Transverse colon (tissue), 4 donors: ENCODE measurements around the gene TBL1XR1. TPM values are rescaled to one million over a fixed set of nuclear protein-coding genes. Genes with fewer than 3 reads are reported as not detected.

Experiments used
- DNase-seq: peaks from one replicate; pipeline ENCODE4 v3.0.0-alpha.2; 2019
- H3K27ac ChIP-seq, 4 donors: fragments of 200-600 bp; sonication (generic); 2 replicates each; pipeline ENCODE4 v1.5.1; 2016 to 2018; ENCODE audit warnings: inconsistent platforms in 4 of 4
- H3K27me3 ChIP-seq: fragments of 200-600 bp; sonication (generic); 2 replicates; pipeline ENCODE4 v1.5.1; 2017; ENCODE audit warnings: inconsistent platforms
- H3K36me3 ChIP-seq, 4 donors: fragments of 200-600 bp; sonication (generic); 2 replicates each; pipeline ENCODE4 v1.5.1; 2017 to 2019; ENCODE audit warnings: inconsistent platforms in 4 of 4
- H3K4me1 ChIP-seq, 4 donors: fragments of 200-600 bp; sonication (generic); 2 replicates each; pipeline ENCODE4 v1.5.1; 2017 to 2020; ENCODE audit warnings: inconsistent platforms in 4 of 4
- H3K4me3 ChIP-seq, 4 donors: fragments of 200-600 bp; sonication (generic); 1 replicate in 1 of 4; 2 replicates in 3 of 4; pipeline versions ENCODE4 v1.5.1 to v1.6.1; 2017 to 2019; ENCODE audit warnings: inconsistent platforms in 4 of 4
- H3K9me3 ChIP-seq, 2 donors: fragments of 200-600 bp; sonication (generic); 2 replicates each; pipeline ENCODE4 v1.5.1; 2017 to 2019; ENCODE audit warnings: inconsistent platforms in 2 of 2
- CTCF ChIP-seq, 5 experiments: fragments of 200-600 bp in 3 of 5; fragments of 450-650 bp in 2 of 5; sonication (generic) in 3 of 5; IDR thresholded peaks; 1 replicate in 2 of 5; 2 replicates in 3 of 5; pipeline ENCODE4 v1.5.1; 2016 to 2017; ENCODE audit warnings: antibody characterized with exemption in 5 of 5, inconsistent platforms in 3 of 5, mild to moderate bottlenecking in 2 of 5, moderate library complexity in 1 of 5
- EP300 ChIP-seq: sonication (generic); formaldehyde crosslinking; IDR thresholded peaks from one replicate; pipeline ENCODE4 v1.6.1; 2017; ENCODE audit warnings: antibody characterized with exemption, low read depth
- POLR2A ChIP-seq: fragments of 450-650 bp; IDR thresholded peaks from one replicate; pipeline ENCODE4 v1.6.1; 2016; ENCODE audit warnings: antibody characterized with exemption, mild to moderate bottlenecking, moderate library complexity
- POLR2AphosphoS5 ChIP-seq, 3 donors: sonication (generic); formaldehyde crosslinking; IDR thresholded peaks; one replicate each; pipeline ENCODE4 v1.6.1; 2016; ENCODE audit warnings: antibody characterized with exemption in 3 of 3
- WGBS, 2 donors: methylation state at CpG; one replicate each; pipeline ENCODE4 v1.1.5; 2018; ENCODE audit warnings: low coverage in 1 of 2; 5-methylcytosine and 5-hydroxymethylcytosine counted together
- in situ Hi-C, 4 donors: fragments of 200-750 bp; cut with MboI; loops; one replicate each; pipeline versions ENCODE4 v1.15.0 to v1.15.1; 2017; ENCODE audit warnings: low sequenced_read_pairs in 3 of 4, low pct_ligation_motif_present in 1 of 4, low pct_unique_long_range_greater_than_20kb in 1 of 4
- intact Hi-C: fragments of 100-400 bp; cut with DNase I; formaldehyde crosslinking; loops from one replicate; pipeline ENCODE4 v1.15.1; 2023; ENCODE audit warnings: low total_unique reads
- total RNA-seq, 4 donors: library from RNA; depleted of rRNA; stranded (reverse); fragments of >200 nt; gene quantifications; one replicate each; pipeline ENCODE4 v1.1.0, GENCODE V29; 2016

Gene TBL1XR1
- total RNA-seq, 4 donors from 2014 or later, result 39.4 to 131 (median 68.1) TPM

- peak; percentile 88 for DNase-seq
- in situ Hi-C loops (loop anchor here in 1 of 4 donors (25.0 kb wide), 1 partner anchor 876 kb away; no protein-coding TSS in a partner anchor), intact Hi-C loops (no loop called here)
- H3K27me3 ChIP-seq, result no peaks in the 10 kb centered on the region
- no peak overlapping the region for H3K4me3 ChIP-seq
- H3K27ac ChIP-seq, result peak overlapping the region; percentile 70 to 88 (median 86)
- no peaks in the 10 kb centered on the region for H3K9me3 ChIP-seq
- TF ChIP-seq POLR2AphosphoS5 (IDR thresholded peaks at IDR 0.05) (peak in 2 of 3 donors; percentile 32 to 33), CTCF (IDR thresholded peaks at IDR 0.05) (no peak), EP300 (peak; percentile 0), POLR2A (no peak)
- no peaks in the 10 kb centered on the region for H3K36me3 ChIP-seq
- WGBS, 2 donors, result 54 to 56% methylated on average over 5 to 7 of the region's 7 CpGs
- peaks cover 2 to 54% (median 28%) of the 10 kb centered on the region in 4 donors for H3K4me1 ChIP-seq
Measured at GRCh38 chr3:177211503-177212277, 14.4 kb upstream of the TBL1XR1 start.

GRCh38 chr3:177210744-177211502 is 13.6 kb upstream of the TBL1XR1 start:
- H3K27me3 ChIP-seq, result no peaks in the 10 kb centered on the region
- no peaks in the 10 kb centered on the region for H3K36me3 ChIP-seq
- no peak overlapping the region for H3K4me3 ChIP-seq
- in situ Hi-C loops, result loop anchor here in 1 of 4 donors (25.0 kb wide), 1 partner anchor 876 kb away; no protein-coding TSS in a partner anchor
- H3K27ac ChIP-seq, result peak overlapping the region; percentile 70 to 88 (median 86)
- peaks cover 2 to 54% (median 28%) of the 10 kb centered on the region in 4 donors for H3K4me1 ChIP-seq
- H3K9me3 ChIP-seq, result no peaks in the 10 kb centered on the region
- DNase-seq, result no peak
- TF ChIP-seq EP300 (no peak), POLR2AphosphoS5 (IDR thresholded peaks at IDR 0.05) (no peak), POLR2A (no peak), CTCF (IDR thresholded peaks at IDR 0.05) (no peak)
- intact Hi-C loops, result no loop called here
- WGBS, 2 donors, result 82 to 87% methylated on average over 9 to 11 of the region's 11 CpGs

GRCh38 chr3:177209509-177209908 is 12.2 kb upstream of the TBL1XR1 start:
- Histone ChIP-seq H3K36me3 (no peaks in the 10 kb centered on the region), H3K27me3 (no peaks in the 10 kb centered on the region), H3K4me3 (no peak overlapping the region), H3K27ac (peak overlapping the region in 1 of 4 donors; percentile 43), H3K4me1 (peaks cover 2 to 47% (median 27%) of the 10 kb centered on the region in 4 donors), H3K9me3 (no peaks in the 10 kb centered on the region)
- whole genome bisulfite sequencing, 2 donors, result 83 to 100% methylated on average over 2 to 5 of the region's 5 CpGs
- in situ Hi-C loops, result loop anchor here in 1 of 4 donors (10.0 to 25.0 kb wide), 2 partner anchors 85 to 878 kb away; no protein-coding TSS in a partner anchor
- intact Hi-C loops, result no loop called here
- TF ChIP-seq CTCF (IDR thresholded peaks at IDR 0.05) (no peak), POLR2A (no peak), EP300 (no peak), POLR2AphosphoS5 (IDR thresholded peaks at IDR 0.05) (no peak)
- DNase-seq, result no peak

GRCh38 chr3:177208781-177209180 is 11.5 kb upstream of the TBL1XR1 start:
- DNase-seq, result no peak
- intact Hi-C loops, result no loop called here
- Histone ChIP-seq H3K36me3 (no peaks in the 10 kb centered on the region), H3K27ac (peak overlapping the region in 3 of 4 donors; percentile 33 to 51 (median 43)), H3K4me1 (peaks cover 2 to 40% (median 21%) of the 10 kb centered on the region in 4 donors), H3K9me3 (no peaks in the 10 kb centered on the region), H3K4me3 (no peak overlapping the region), H3K27me3 (no peaks in the 10 kb centered on the region)
- TF ChIP-seq EP300 (no peak), CTCF (IDR thresholded peaks at IDR 0.05) (no peak), POLR2AphosphoS5 (IDR thresholded peaks at IDR 0.05) (no peak), POLR2A (no peak)
- 60 to 71% methylated on average over 2 to 3 of the region's 3 CpGs for WGBS, 2 donors
- in situ Hi-C loops, result loop anchor here in 1 of 4 donors (10.0 to 25.0 kb wide), 2 partner anchors 86 to 879 kb away; no protein-coding TSS in a partner anchor
